Body of pancreas (tissue), 4 donors: ENCODE data around the gene RNF213.

Experiments used
- CTCF ChIP-seq, 7 experiments: fragments of 450-650 bp in 4 of 7; fragments of 200-600 bp in 3 of 7; sonication (generic) in 3 of 7; IDR thresholded peaks; one replicate each; pipeline ENCODE4 v1.5.1; 2016 to 2019; ENCODE audit warnings: antibody characterized with exemption in 7 of 7
- POLR2A ChIP-seq, 3 donors: fragments of 450-650 bp; IDR thresholded peaks; one replicate each; pipeline ENCODE4 v1.6.1; 2016; ENCODE audit warnings: antibody characterized with exemption in 3 of 3, mild to moderate bottlenecking in 2 of 3

DNA sequence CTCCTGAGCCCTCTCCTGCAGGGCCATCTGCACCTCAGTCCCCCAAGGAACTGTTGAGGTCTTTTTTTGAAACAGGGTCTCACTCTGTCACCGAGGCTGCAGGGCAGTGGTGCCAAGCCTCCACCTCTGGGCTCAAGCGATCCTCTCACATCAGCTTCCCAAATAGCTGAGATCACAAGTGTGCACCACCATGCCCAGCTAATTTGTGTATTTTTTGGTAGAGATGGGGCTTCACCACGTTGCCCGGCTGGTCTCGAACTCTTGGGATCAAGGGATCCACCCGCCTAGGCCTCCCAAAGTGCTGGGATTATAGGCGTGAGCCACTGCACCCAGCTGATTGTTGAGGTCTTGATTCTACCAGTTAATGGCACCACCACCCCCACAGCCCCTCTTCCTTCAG, 126.4 kb downstream of the RNF213 start:
- no peak for TF ChIP-seq CTCF (IDR thresholded peaks at IDR 0.05)
- no peak for TF ChIP-seq POLR2A (IDR thresholded peaks at IDR 0.05)
